Fibroblast of villous mesenchyme (primary cell): ENCODE measurements around the gene ACOT6. TPM values are rescaled to one million over a fixed set of nuclear protein-coding genes. Genes with fewer than 3 reads are reported as not detected.
"Not testable (repeated sequence)": the region's sequence is repeated elsewhere in the genome, so short reads cannot be mapped to it uniquely, and the experiment has no call there.

ENCODE experiments used
- DNase-seq: peaks from one replicate; pipeline ENCODE4 v3.0.0-alpha.2; 2010; ENCODE audit warnings: low read depth
- H3K4me3 ChIP-seq: 2 replicates; pipeline ENCODE4 v1.5.1; 2011; ENCODE audit warnings: low read depth, mild to moderate bottlenecking, low read length
- CTCF ChIP-seq: IDR thresholded peaks from 2 replicates; pipeline ENCODE4 v1.5.1; 2012; ENCODE audit warnings: low read depth, mild to moderate bottlenecking, low read length; ENCODE audit not compliant: insufficient read depth
- total RNA-seq: library from RNA; depleted of rRNA; stranded (reverse); fragments of >200 nt; gene quantifications from 2 replicates; pipeline ENCODE4 v1.2.3, GENCODE V29; 2012

The ACOT6 gene
- total RNA-seq, 1 donor, result under 0.01 TPM

- no peak overlapping the region for H3K4me3 ChIP-seq
- TF ChIP-seq CTCF, result no peak
- DNase-seq, result no peak
These were observed 35.9 kb upstream of the ACOT6 start for GRCh38 chr14:73576391-73576790.

GRCh38 chr14:73577214-73577613 is 35.1 kb upstream of the ACOT6 start:
- not testable (repeated sequence) for DNase-seq, H3K4me3 ChIP-seq

- H3K4me3 ChIP-seq, DNase-seq: not testable (repeated sequence)
These were observed 30.0 kb upstream of the ACOT6 start for GRCh38 chr14:73582102-73582979.

GRCh38 chr14:73588695-73589094 is 23.6 kb upstream of the ACOT6 start:
- no peak for DNase-seq
- TF ChIP-seq CTCF, result no peak
- H3K4me3 ChIP-seq, result no peak overlapping the region

GRCh38 chr14:73589116-73589515 is 23.2 kb upstream of the ACOT6 start:
- H3K4me3 ChIP-seq, result no peak overlapping the region
- no peak for DNase-seq
- no peak for TF ChIP-seq CTCF

- H3K4me3 ChIP-seq, DNase-seq: not testable (repeated sequence)
These were observed 21.7 kb upstream of the ACOT6 start for GRCh38 chr14:73590673-73591004.

- peak; percentile 21 for DNase-seq
- H3K4me3 ChIP-seq, result peak within 1 kb of the TSS; percentile 62
- no peak for TF ChIP-seq CTCF
These were observed 20.4 kb upstream of the ACOT6 start, which contains the start of gene ACOT4 for GRCh38 chr14:73591690-73592449. ACOT4 (plus strand) TSS chr14:73591873; CDS start chr14:73591960, 87 bp downstream.

GRCh38 chr14:73594491-73594890 is 17.8 kb upstream of the ACOT6 start:
- no peak overlapping the region for H3K4me3 ChIP-seq
- DNase-seq, result no peak
- TF ChIP-seq CTCF, result no peak
